Loucy (cell line): ENCODE results near the gene RBPMS2.

ENCODE experiments used
- H2AFZ ChIP-seq: fragments of 200-600 bp; sonication (generic); 2 replicates; pipeline ENCODE4 v1.6.0; 2016; ENCODE audit warnings: antibody characterized with exemption, mild to moderate bottlenecking, low read length, moderate library complexity
- H3F3A ChIP-seq: fragments of 200-600 bp; 2 replicates; pipeline ENCODE4 v1.6.0; 2016; ENCODE audit warnings: antibody characterized with exemption, low read depth, mild to moderate bottlenecking
- H3K27me3 ChIP-seq: fragments of 200-600 bp; sonication (generic); 2 replicates; pipeline ENCODE4 v1.6.1; 2014; ENCODE audit warnings: low read length, mild to moderate bottlenecking; ENCODE audit not compliant: insufficient read depth, poor library complexity, severe bottlenecking
- H3K36me3 ChIP-seq: fragments of 200-600 bp; sonication (generic); 2 replicates; pipeline ENCODE4 v1.6.1; 2016; ENCODE audit warnings: low read length; ENCODE audit not compliant: insufficient read depth
- H3K4me1 ChIP-seq: fragments of 200-600 bp; sonication (generic); 2 replicates; pipeline ENCODE4 v1.5.1; 2014; ENCODE audit warnings: low read length, mild to moderate bottlenecking; ENCODE audit not compliant: insufficient read depth, poor library complexity, severe bottlenecking
- H3K4me2 ChIP-seq: fragments of 200-600 bp; sonication (generic); 2 replicates; pipeline ENCODE4 v1.6.0; 2014; ENCODE audit warnings: antibody characterized with exemption, low read length, low read depth, mild to moderate bottlenecking; ENCODE audit not compliant: poor library complexity, severe bottlenecking
- H3K4me3 ChIP-seq: fragments of 200-600 bp; sonication (generic); 2 replicates; pipeline ENCODE4 v1.5.1; 2014; ENCODE audit warnings: low read length, mild to moderate bottlenecking, mixed read lengths; ENCODE audit not compliant: poor library complexity, severe bottlenecking
- H3K79me2 ChIP-seq: fragments of 200-600 bp; sonication (generic); 2 replicates; pipeline ENCODE4 v1.6.1; 2014; ENCODE audit warnings: low read length; ENCODE audit not compliant: insufficient read depth
- H3K9ac ChIP-seq: fragments of 200-600 bp; sonication (generic); 2 replicates; pipeline ENCODE4 v1.6.0; 2014; ENCODE audit warnings: mild to moderate bottlenecking, low read depth, low read length, moderate library complexity; ENCODE audit not compliant: poor library complexity, severe bottlenecking
- H3K9me2 ChIP-seq: fragments of 200-600 bp; sonication (generic); replicated peaks from 2 replicates; pipeline ENCODE4 v1.6.1; 2016; ENCODE audit warnings: low read depth, low read length, mixed read lengths
- H3K9me3 ChIP-seq: fragments of 200-600 bp; sonication (generic); 2 replicates; pipeline ENCODE4 v1.6.1; 2014; ENCODE audit warnings: mild to moderate bottlenecking, antibody characterized with exemption, low read length, low read depth; ENCODE audit not compliant: insufficient read depth
- H4K20me1 ChIP-seq: fragments of 200-600 bp; sonication (generic); 2 replicates; pipeline ENCODE4 v1.6.0; 2014; ENCODE audit warnings: antibody characterized with exemption, low read length, mild to moderate bottlenecking; ENCODE audit not compliant: insufficient read depth, poor library complexity, severe bottlenecking
- CTCF ChIP-seq: fragments of 200-600 bp; sonication (generic); conservative IDR thresholded peaks from 2 replicates; pipeline ENCODE4 v1.5.1; 2014; ENCODE audit warnings: mild to moderate bottlenecking, antibody characterized with exemption, low read length
- EZH2phosphoT487 ChIP-seq: fragments of 200-600 bp; IDR thresholded peaks from 2 replicates; pipeline ENCODE4 v1.6.1; 2018; ENCODE audit warnings: antibody characterized with exemption, mild to moderate bottlenecking, moderate library complexity, borderline replicate concordance

RBPMS2 gene

GRCh38 chr15:64693134-64693533 is 82.3 kb downstream of the RBPMS2 start:
- peaks cover 38% of the 10 kb centered on the region; the same call in 1 of the 2 replicates for H3K36me3 ChIP-seq
- H3F3A ChIP-seq = no peaks in the 10 kb centered on the region
- no peaks in the 10 kb centered on the region for H3K9me3 ChIP-seq
- TF ChIP-seq EZH2phosphoT487 = no peak
- no peak for TF ChIP-seq CTCF
- H3K9ac ChIP-seq = no peak overlapping the region
- H3K4me2 ChIP-seq = no peak overlapping the region
- H4K20me1 ChIP-seq = peaks cover 27% of the 10 kb centered on the region
- no peak overlapping the region for H2AFZ ChIP-seq
- H3K9me2 ChIP-seq = no peaks in the 10 kb centered on the region
- H3K4me1 ChIP-seq = peaks cover 13% of the 10 kb centered on the region
- H3K79me2 ChIP-seq = peaks cover 56% of the 10 kb centered on the region; the same call in 1 of the 2 replicates
- H3K4me3 ChIP-seq = no peak overlapping the region
- no peaks in the 10 kb centered on the region for H3K27me3 ChIP-seq

- no peak overlapping the region for H3K9ac ChIP-seq
- peaks cover 45% of the 10 kb centered on the region; the same call in 1 of the 2 replicates for H3K79me2 ChIP-seq
- no peak for TF ChIP-seq EZH2phosphoT487
- no peak for TF ChIP-seq CTCF
- no peaks in the 10 kb centered on the region for H3F3A ChIP-seq
- H3K4me1 ChIP-seq = peaks cover 7% of the 10 kb centered on the region
- no peaks in the 10 kb centered on the region for H3K9me2 ChIP-seq
- no peaks in the 10 kb centered on the region for H3K27me3 ChIP-seq
- no peaks in the 10 kb centered on the region for H3K9me3 ChIP-seq
- H2AFZ ChIP-seq = no peak overlapping the region
- peaks cover 49% of the 10 kb centered on the region; the same call in 1 of the 2 replicates for H3K36me3 ChIP-seq
- peaks cover 18% of the 10 kb centered on the region for H4K20me1 ChIP-seq
- H3K4me3 ChIP-seq = no peak overlapping the region
- no peak overlapping the region for H3K4me2 ChIP-seq
Observed at GRCh38 chr15:64691896-64692565, 83.4 kb downstream of the RBPMS2 start.

GRCh38 chr15:64690578-64691296 is 84.7 kb downstream of the RBPMS2 start:
- Histone ChIP-seq H3K36me3 (peaks cover 57% of the 10 kb centered on the region; the same call in 1 of the 2 replicates), H3K79me2 (peaks cover 33% of the 10 kb centered on the region; the same call in 1 of the 2 replicates), H3K4me3 (no peak overlapping the region), H3K4me2 (no peak overlapping the region), H3K9me3 (no peaks in the 10 kb centered on the region), H2AFZ (no peak overlapping the region), H3K4me1 (peaks cover 3% of the 10 kb centered on the region), H3F3A (no peaks in the 10 kb centered on the region), H3K9me2 (no peaks in the 10 kb centered on the region), H3K27me3 (no peaks in the 10 kb centered on the region), H3K9ac (no peak overlapping the region), H4K20me1 (peaks cover 7% of the 10 kb centered on the region)
- TF ChIP-seq CTCF (peak; percentile 45), EZH2phosphoT487 (no peak)
